Activated naive CD8-positive, alpha-beta T cell treated with anti-CD3 and anti-CD28 coated beads for 36 hours (primary cell): ENCODE results near the gene CDK19. TPM values are rescaled to one million over a fixed set of nuclear protein-coding genes. Genes with fewer than 3 reads are reported as not detected.
"Not testable (repeated sequence)": the region's sequence is repeated elsewhere in the genome, so short reads cannot be mapped to it uniquely, and the experiment has no call there.

Source experiments
- DNase-seq: peaks from one replicate; pipeline ENCODE4 v3.0.0; 2021
- H3K27ac Mint-ChIP-seq: one replicate; pipeline ENCODE4 v1.8.0; 2022; ENCODE audit warnings: mild to moderate bottlenecking, moderate library complexity, mixed read lengths
- H3K27me3 Mint-ChIP-seq: one replicate; pipeline ENCODE4 v1.8.0; 2022; ENCODE audit warnings: mild to moderate bottlenecking, mixed read lengths
- H3K36me3 Mint-ChIP-seq: one replicate; pipeline ENCODE4 v1.8.0; 2021; ENCODE audit warnings: mild to moderate bottlenecking, mixed read lengths
- H3K4me1 Mint-ChIP-seq: one replicate; pipeline ENCODE4 v1.8.0; 2021; ENCODE audit warnings: mixed read lengths
- H3K4me3 Mint-ChIP-seq: one replicate; pipeline ENCODE4 v1.8.0; 2022; ENCODE audit warnings: mild to moderate bottlenecking, moderate library complexity, mixed read lengths
- H3K9me3 Mint-ChIP-seq: one replicate; pipeline ENCODE4 v1.8.0; 2022; ENCODE audit warnings: mixed read lengths
- total RNA-seq, 2 experiments: library from RNA; stranded (reverse); gene quantifications; one replicate each; pipeline ENCODE4 v1.2.3, GENCODE V29; 2021

The CDK19 gene
- total RNA-seq, 2 experiments from 2014 or later = 8.8 to 9.2 TPM

- no peak overlapping the region for H3K27ac Mint-ChIP-seq
These were observed 16.1 kb downstream of the CDK19 start for GRCh38 chr6:110799189-110799588.

GRCh38 chr6:110795271-110795670 lies 20.0 kb downstream of the CDK19 start:
- DNase-seq = no peak
- H3K36me3 Mint-ChIP-seq = peaks cover 5% of the 10 kb centered on the region
- H3K4me3 Mint-ChIP-seq = no peak overlapping the region
- no peak overlapping the region for H3K27ac Mint-ChIP-seq
- H3K9me3 Mint-ChIP-seq = peaks cover 3% of the 10 kb centered on the region
- H3K27me3 Mint-ChIP-seq = no peaks in the 10 kb centered on the region
- H3K4me1 Mint-ChIP-seq = peaks cover 6% of the 10 kb centered on the region

More at GRCh38 chr6:110799189-110799588, 16.1 kb downstream of the CDK19 start:
- Mint-ChIP-seq H3K4me3 (no peak overlapping the region), H3K4me1 (peaks cover 6% of the 10 kb centered on the region), H3K36me3 (peaks cover 12% of the 10 kb centered on the region), H3K9me3 (peaks cover 16% of the 10 kb centered on the region), H3K27me3 (no peaks in the 10 kb centered on the region)
- no peak for DNase-seq

DNA sequence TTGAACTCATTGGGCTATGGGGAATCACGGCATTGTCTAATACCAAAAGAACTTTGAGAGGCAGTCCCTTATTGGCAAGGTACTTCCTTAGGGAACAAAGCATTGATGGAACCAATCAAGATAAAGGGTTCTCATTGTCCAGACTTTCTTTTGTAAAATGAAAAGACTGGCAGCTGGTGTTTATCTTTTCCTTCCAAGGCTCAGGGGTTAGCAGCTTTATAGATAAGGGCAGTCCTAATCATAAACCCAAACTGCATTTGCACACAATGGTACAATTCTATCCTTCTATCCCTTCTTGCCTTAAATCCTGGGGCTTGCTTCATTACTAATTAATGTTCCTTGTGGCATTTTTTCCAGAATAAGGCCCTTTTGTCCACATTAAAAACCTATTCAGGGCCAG lies 28.6 kb downstream of the CDK19 start:
- Mint-ChIP-seq H3K27me3 (no peaks in the 10 kb centered on the region), H3K4me3 (no peak overlapping the region)

GRCh38 chr6:110786271-110786670 lies 29.0 kb downstream of the CDK19 start:
- Mint-ChIP-seq H3K9me3 (peaks cover 9% of the 10 kb centered on the region), H3K27me3 (no peaks in the 10 kb centered on the region), H3K27ac (no peak overlapping the region), H3K4me1 (peaks cover 21% of the 10 kb centered on the region), H3K36me3 (peaks cover 16% of the 10 kb centered on the region), H3K4me3 (no peak overlapping the region)
- no peak for DNase-seq

More for the DNA sequence above, 28.6 kb downstream of the CDK19 start:
- no peak for DNase-seq
- Mint-ChIP-seq H3K9me3 (peaks cover 9% of the 10 kb centered on the region), H3K36me3 (peaks cover 16% of the 10 kb centered on the region), H3K4me1 (peaks cover 20% of the 10 kb centered on the region), H3K27ac (no peak overlapping the region)

DNA sequence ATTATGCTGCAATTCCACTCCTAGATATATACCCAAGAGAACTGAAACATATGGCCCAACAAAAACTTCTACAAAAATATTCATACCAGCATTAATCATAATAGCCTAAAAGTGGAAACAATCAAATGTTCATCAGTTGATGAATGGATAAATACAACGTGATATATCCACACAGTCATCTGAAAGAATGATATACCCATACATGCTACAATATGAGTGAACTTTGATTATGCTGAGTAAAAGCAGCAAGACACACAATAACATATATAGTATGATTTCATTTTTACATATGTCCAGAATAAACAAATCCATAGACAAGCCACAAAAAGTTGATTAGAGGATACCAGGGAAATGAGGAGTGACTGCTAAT lies 30.7 kb downstream of the CDK19 start:
- Mint-ChIP-seq H3K4me1 (peaks cover 26% of the 10 kb centered on the region), H3K9me3 (peaks cover 9% of the 10 kb centered on the region), H3K36me3 (peaks cover 16% of the 10 kb centered on the region), H3K27ac (no peak overlapping the region), H3K27me3 (no peaks in the 10 kb centered on the region), H3K4me3 (no peak overlapping the region)
- DNase-seq = no peak

DNA sequence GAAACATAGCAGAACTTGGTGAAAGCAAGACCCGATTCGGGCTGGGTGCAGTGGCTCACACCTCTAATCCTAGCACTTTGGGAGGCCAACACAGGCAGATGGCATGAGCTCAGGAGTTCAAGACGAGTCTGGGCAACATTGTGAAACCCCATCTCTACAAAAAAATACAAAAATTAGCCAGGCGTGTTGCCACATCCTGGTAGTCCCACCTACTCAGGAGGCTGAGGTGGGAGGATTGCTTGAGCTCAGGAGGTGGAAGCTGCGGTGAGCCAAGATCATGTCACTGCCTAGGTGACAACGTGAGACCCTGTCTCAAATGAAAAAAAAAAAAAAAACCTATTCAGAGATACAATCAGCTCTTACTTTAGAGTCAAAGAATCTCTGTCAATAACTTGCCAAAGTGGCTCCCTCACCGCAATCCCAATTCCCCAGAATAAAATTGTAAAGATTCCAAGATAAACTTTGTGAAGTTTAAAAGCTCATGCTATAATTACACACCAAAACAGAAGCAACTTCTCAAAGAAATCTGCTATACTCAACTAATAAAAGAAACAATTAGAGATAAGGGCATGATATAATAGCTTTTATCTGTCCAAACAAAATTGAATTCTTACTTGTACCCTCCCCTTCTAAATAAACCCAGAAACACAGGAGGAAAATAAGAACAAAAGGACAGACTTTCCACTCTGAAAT lies 33.6 kb downstream of the CDK19 start:
- Mint-ChIP-seq H3K36me3 (peaks cover 8% of the 10 kb centered on the region), H3K27ac (no peak overlapping the region), H3K4me1 (peaks cover 30% of the 10 kb centered on the region), H3K4me3 (no peak overlapping the region), H3K27me3 (no peaks in the 10 kb centered on the region), H3K9me3 (peaks cover 6% of the 10 kb centered on the region)
- no peak for DNase-seq

DNA sequence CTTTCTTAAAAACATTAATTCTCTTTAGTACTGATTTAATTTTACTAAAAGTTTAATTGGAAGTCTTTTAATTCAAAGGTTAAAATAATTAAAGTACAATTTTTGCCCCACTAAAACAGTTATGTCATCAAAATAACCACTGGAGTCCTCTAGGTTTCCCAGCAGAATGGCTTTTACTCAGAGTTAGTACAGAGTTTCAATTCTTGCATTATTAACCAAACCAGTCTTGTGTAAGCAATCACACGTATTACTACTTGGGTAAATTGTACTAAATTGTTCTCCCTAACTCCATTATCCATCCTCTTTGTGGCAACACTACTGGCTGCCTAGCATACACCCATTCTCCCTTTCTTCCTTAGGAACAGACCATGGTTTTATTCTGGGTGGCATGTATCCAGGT lies 36.9 kb downstream of the CDK19 start:
- Mint-ChIP-seq H3K9me3 (no peaks in the 10 kb centered on the region), H3K36me3 (no peaks in the 10 kb centered on the region), H3K27me3 (no peaks in the 10 kb centered on the region), H3K27ac (no peak overlapping the region), H3K4me3 (no peak overlapping the region), H3K4me1 (peaks cover 15% of the 10 kb centered on the region)
- DNase-seq = no peak

GRCh38 chr6:110777636-110778035 lies 37.6 kb downstream of the CDK19 start:
- H3K27me3 Mint-ChIP-seq = no peaks in the 10 kb centered on the region
- H3K4me3 Mint-ChIP-seq = no peak overlapping the region
- DNase-seq = no peak
- no peak overlapping the region for H3K27ac Mint-ChIP-seq
- H3K36me3 Mint-ChIP-seq = no peaks in the 10 kb centered on the region
- peaks cover 13% of the 10 kb centered on the region for H3K4me1 Mint-ChIP-seq
- H3K9me3 Mint-ChIP-seq = no peaks in the 10 kb centered on the region

DNA sequence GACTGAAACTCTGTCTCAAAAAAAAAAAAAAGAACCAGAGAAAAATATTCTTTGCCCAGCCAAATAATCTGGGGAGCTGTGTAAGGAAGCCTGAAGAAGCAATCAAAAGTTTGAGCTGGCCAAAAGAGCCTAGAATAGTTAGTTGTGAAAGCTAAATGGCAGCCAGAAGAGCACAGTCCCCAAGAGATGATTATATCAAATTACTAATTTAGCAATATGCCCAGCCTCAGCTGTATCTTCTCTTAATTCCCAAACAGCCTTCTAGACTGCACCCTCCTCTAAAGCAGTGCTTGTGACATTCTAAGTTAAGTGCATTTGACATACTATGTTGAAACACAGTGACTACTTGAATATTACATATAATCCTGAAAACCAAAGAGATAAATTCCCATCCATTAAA lies 38.9 kb downstream of the CDK19 start:
- Mint-ChIP-seq H3K27ac (no peak overlapping the region), H3K4me1 (peaks cover 10% of the 10 kb centered on the region), H3K36me3 (peaks cover 7% of the 10 kb centered on the region), H3K9me3 (no peaks in the 10 kb centered on the region), H3K27me3 (no peaks in the 10 kb centered on the region), H3K4me3 (no peak overlapping the region)
- DNase-seq = no peak

DNA sequence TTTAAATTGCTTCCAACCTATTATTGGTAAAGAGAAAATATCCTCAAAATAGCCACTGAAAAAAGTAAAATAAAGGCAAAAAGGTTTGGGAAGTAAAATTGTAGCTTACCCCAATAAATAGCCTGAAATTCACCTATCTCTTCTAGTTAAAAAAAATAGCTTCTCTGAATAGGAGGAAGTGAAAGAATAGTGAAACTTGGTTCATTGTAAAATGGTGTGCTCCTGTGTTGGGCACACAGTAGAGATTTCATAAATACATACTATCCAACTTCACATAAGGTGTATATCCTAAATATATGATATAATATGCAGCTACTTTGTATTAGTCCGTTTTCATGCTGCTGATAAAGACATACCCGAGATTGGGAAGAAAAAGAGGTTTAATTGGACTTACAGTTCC lies 45.3 kb downstream of the CDK19 start:
- Mint-ChIP-seq H3K4me3 (no peak overlapping the region), H3K9me3 (no peaks in the 10 kb centered on the region), H3K4me1 (no peaks in the 10 kb centered on the region), H3K27ac (no peak overlapping the region), H3K27me3 (no peaks in the 10 kb centered on the region), H3K36me3 (peaks cover 16% of the 10 kb centered on the region)
- DNase-seq = no peak

DNA sequence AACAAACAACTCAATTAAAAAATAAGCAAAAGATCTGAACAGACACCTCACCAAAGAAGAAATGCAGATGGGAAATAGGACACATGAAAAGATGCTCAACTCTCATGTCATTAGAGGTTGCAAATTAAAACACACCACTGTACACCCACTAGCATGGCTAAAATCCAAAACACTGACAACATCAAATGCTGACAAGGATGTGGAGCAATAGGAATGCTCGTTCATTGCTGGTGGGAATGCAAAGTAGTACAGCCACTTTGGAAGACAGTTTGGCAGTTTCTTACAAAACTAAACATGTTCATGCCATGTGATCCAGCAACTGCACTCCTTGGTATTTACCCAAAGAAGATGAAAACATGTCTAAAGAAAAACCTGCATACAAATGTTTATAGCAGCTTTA lies 47.2 kb downstream of the CDK19 start:
- H3K27me3 Mint-ChIP-seq = no peaks in the 10 kb centered on the region
- H3K27ac Mint-ChIP-seq = no peak overlapping the region
- no peaks in the 10 kb centered on the region for H3K4me1 Mint-ChIP-seq
- H3K9me3 Mint-ChIP-seq = no peaks in the 10 kb centered on the region
- peaks cover 16% of the 10 kb centered on the region for H3K36me3 Mint-ChIP-seq
- no peak for DNase-seq
- H3K4me3 Mint-ChIP-seq = no peak overlapping the region

- DNase-seq = no peak
- no peak overlapping the region for H3K4me3 Mint-ChIP-seq
- H3K4me1 Mint-ChIP-seq = peaks cover 2% of the 10 kb centered on the region
- H3K9me3 Mint-ChIP-seq = no peaks in the 10 kb centered on the region
- H3K27me3 Mint-ChIP-seq = no peaks in the 10 kb centered on the region
- peaks cover 2% of the 10 kb centered on the region for H3K36me3 Mint-ChIP-seq
- H3K27ac Mint-ChIP-seq = no peak overlapping the region
These were observed 53.9 kb downstream of the CDK19 start for GRCh38 chr6:110761371-110761770.

DNA sequence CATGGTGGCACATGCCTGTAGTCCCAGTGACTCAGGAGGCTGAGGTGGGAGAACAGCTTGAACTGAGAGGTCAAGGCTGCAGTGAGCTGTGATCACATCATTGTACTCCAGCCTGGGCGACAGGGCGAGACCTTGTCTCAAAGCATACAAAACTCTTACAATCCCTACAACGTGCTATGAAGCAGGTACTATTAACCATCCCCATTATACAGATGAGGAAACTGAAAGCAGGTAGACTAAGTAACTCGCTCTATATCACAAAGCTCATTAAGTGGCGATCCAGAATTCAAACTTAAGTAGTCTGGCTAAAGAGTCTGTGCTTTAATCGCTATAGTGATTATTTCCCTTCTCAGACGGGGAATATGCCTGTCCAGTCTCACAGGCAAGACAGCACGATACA lies 54.7 kb downstream of the CDK19 start:
- no peak for DNase-seq
- Mint-ChIP-seq H3K36me3 (peaks cover 2% of the 10 kb centered on the region), H3K9me3 (no peaks in the 10 kb centered on the region), H3K27ac (no peak overlapping the region), H3K27me3 (no peaks in the 10 kb centered on the region), H3K4me1 (peaks cover 2% of the 10 kb centered on the region), H3K4me3 (no peak overlapping the region)

DNA sequence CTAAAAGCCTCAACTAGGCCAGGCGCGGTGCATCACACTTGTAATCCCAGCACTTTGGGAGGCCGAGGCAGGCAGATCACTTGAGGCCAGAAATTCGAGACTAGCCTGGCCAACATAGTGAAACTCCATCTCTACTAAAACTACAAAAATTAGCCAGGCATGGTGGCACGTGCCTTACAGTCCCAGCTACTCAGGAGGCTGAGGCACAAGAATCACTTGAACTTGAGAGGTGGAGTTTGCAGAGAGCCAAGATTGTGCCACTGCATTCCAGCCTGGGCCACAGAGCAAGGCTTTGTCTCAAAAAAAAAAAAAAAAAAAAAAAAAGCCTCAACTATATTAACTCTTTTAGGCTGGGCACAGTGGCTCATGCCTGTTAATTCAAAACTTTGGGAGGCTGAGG lies 55.2 kb downstream of the CDK19 start:
- not testable (repeated sequence) for H3K36me3 Mint-ChIP-seq, H3K9me3 Mint-ChIP-seq, H3K4me3 Mint-ChIP-seq, H3K4me1 Mint-ChIP-seq, H3K27ac Mint-ChIP-seq, H3K27me3 Mint-ChIP-seq, DNase-seq

GRCh38 chr6:110757926-110758325 lies 57.3 kb downstream of the CDK19 start:
- no peak overlapping the region for H3K4me3 Mint-ChIP-seq
- no peaks in the 10 kb centered on the region for H3K27me3 Mint-ChIP-seq
- H3K9me3 Mint-ChIP-seq = no peaks in the 10 kb centered on the region
- no peak for DNase-seq
- H3K36me3 Mint-ChIP-seq = peaks cover 2% of the 10 kb centered on the region
- H3K27ac Mint-ChIP-seq = no peak overlapping the region
- H3K4me1 Mint-ChIP-seq = peaks cover 2% of the 10 kb centered on the region

DNA sequence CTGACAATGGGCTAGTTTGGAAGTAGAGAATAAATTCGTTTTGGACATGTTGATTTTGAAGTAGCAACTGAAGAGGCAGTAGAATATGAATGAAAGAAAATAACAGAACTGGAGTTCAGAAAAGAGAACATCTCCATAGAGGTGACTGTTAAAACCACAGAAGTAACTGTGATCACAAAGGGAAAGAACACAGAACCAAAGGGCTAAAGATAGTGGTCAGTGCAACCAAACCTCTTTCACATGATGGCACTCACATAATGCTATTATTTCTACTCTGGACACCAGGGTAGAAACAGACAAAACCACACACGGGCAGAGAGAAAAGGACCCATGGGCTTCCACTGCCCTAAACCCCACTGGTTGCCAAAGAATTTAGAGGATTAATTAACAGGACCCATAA lies 58.5 kb downstream of the CDK19 start:
- no peak for DNase-seq
- H3K27me3 Mint-ChIP-seq = no peaks in the 10 kb centered on the region
- no peaks in the 10 kb centered on the region for H3K9me3 Mint-ChIP-seq
- peaks cover 5% of the 10 kb centered on the region for H3K36me3 Mint-ChIP-seq
- H3K4me1 Mint-ChIP-seq = peaks cover 2% of the 10 kb centered on the region
- H3K27ac Mint-ChIP-seq = no peak overlapping the region
- no peak overlapping the region for H3K4me3 Mint-ChIP-seq
